ENCODE measurements around the gene MPND.

The MPND gene

DNA sequence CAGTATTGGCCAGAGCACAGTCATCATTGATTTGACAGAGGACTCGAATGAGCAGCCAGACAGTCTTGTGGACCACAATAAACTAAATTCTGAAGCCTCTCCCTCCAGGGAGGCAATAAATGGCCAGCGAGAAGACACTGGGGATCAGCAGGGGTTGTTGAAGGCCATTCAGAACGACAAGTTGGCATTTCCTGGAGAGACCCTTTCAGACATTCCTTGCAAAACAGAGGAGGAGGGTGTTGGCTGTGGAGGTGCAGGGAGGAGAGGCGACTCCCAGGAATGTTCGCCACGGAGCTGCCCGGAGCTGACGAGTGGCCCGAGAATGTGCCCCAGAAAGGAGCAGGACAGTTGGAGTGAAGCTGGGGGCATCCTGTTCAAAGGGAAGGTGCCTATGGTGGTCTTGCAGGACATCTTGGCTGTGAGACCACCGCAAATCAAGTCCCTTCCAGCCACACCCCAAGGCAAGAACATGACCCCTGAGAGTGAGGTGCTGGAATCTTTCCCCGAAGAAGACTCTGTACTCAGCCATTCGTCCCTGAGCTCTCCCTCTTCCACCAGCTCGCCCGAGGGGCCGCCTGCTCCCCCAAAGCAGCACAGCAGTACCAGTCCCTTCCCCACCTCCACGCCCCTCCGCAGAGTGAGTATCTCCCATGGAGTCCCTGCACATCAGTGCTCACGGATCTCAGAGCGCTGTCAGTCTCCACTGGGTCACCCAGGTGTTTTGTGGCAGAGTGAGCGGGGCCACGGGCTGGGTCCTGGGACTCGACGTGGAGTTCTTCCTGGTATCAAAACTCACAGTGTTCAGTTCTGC is 66.0 kb downstream of the MPND start:
- no peak for DNase-seq

Data from CD4-positive, alpha-beta T cell treated with Interleukin-17A for 1 hour (primary cell).